Measurements from ENCODE around the gene BMPR1A. TPM values are rescaled to one million over a fixed set of nuclear protein-coding genes. Genes with fewer than 3 reads are reported as not detected.

Gene BMPR1A
- total and polyA plus RNA-seq, 2 of the 4 experiments (the other 2 are of a cell fraction) = 15.9 to 93.7 TPM

DNA sequence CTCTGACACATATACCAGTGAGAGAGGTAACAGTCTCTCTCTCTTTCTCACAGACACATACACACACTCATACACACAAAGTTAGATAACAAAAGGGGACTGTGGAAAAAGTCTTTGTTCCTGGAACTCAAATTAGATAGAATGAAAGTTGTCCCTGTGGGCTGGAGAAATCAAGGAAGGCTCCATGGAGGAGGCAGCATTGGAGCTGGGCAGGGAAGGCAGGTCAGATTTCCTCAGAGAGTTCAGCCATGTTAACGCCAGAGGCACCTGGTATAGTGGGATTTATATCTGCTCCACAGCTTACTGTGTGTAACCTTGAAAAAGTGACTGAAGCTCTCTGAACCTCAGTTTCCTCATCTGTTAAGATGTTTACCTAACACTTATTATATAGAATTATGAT lies 49.4 kb upstream of the BMPR1A start:
- H2BK5ac ChIP-seq (ENCODE audit: low read depth, low read length, poor library complexity, severe bottlenecking) = no peak overlapping the region

More for the DNA sequence above, 49.4 kb upstream of the BMPR1A start:
- Histone ChIP-seq H4K91ac (ENCODE audit: insufficient read depth, low read depth, low read length) (no peak overlapping the region), H2AK9ac (replicated peaks; ENCODE audit: low read depth, low read length, poor library complexity) (no peak overlapping the region), H3K9me3 (ENCODE audit: control insufficient read depth, insufficient read depth, low read length) (no peaks in the 10 kb centered on the region), H3K4me1 (ENCODE audit: control insufficient read depth, insufficient read depth, low read length) (peaks cover 7% of the 10 kb centered on the region), H2BK20ac (ENCODE audit: low read depth, low read length) (no peak overlapping the region), H3K4ac (ENCODE audit: low read depth, low read length) (no peak overlapping the region), H3K18ac (ENCODE audit: low read depth, low read length) (no peak overlapping the region), H4K5ac (ENCODE audit: low read depth, low read length) (no peak overlapping the region), H2BK120ac (ENCODE audit: low read depth, low read length) (no peak overlapping the region), H3K56ac (ENCODE audit: extremely low read depth, insufficient read depth, low read length) (no peak overlapping the region), H3K27me3 (ENCODE audit: control insufficient read depth, insufficient read depth, low read length) (no peaks in the 10 kb centered on the region), H4K20me1 (ENCODE audit: insufficient read depth, low read length) (no peaks in the 10 kb centered on the region), H3K9ac (ENCODE audit: low read depth, low read length) (no peak overlapping the region), H3K23ac (ENCODE audit: low read depth, low read length) (no peak overlapping the region), H3K4me3 (ENCODE audit: insufficient read depth, low read depth, low read length) (no peak overlapping the region), H3K4me2 (ENCODE audit: low read depth, low read length) (no peak overlapping the region), H2AK5ac (ENCODE audit: low read depth, low read length) (no peak overlapping the region), H2BK15ac (ENCODE audit: low read depth, low read length) (no peak overlapping the region), H3K27ac (ENCODE audit: insufficient read depth, low read length) (no peak overlapping the region), H3K14ac (replicated peaks; ENCODE audit: low read depth, low read length) (no peak overlapping the region), H3K36me3 (ENCODE audit: control insufficient read depth, insufficient read depth, low read length) (no peaks in the 10 kb centered on the region), H3K79me1 (ENCODE audit: low read depth in 1 of 2, low read length in 2 of 2) (peaks cover 0 to 4% of the 10 kb centered on the region in 2 experiments; a peak in 2 of 4 replicates), H3K9me1 (ENCODE audit: insufficient read depth, low read length) (peaks cover 6% of the 10 kb centered on the region; the same call in 1 of the 2 replicates), H4K8ac (ENCODE audit: low read depth in 2 of 2, low read length in 2 of 2) (no peak overlapping the region), H2AFZ (replicated peaks; ENCODE audit: low read length, poor library complexity) (no peak overlapping the region)
- ATAC-seq (ENCODE audit: low read depth) (no peak), DNase-seq (no peak)
- TF ChIP-seq MAZ (IDR thresholded peaks at IDR 0.05; ENCODE audit: borderline replicate concordance, low read depth, low read length) (no peak), ELK1 (IDR thresholded peaks at IDR 0.05; ENCODE audit: borderline replicate concordance, low read depth, low read length) (no peak), RCOR1 (IDR thresholded peaks at IDR 0.05; ENCODE audit: insufficient replicate concordance, low read length) (no peak), RFX5 (IDR thresholded peaks at IDR 0.05; ENCODE audit: low read depth, low read length) (no peak)
- POLR2A ChIA-PET (ENCODE audit: unreplicated experiment) = no interaction called here
- intact Hi-C loops (cut with micrococcal nuclease) (no loop called here), dilution Hi-C loops (cut with HindIII; ENCODE audit: low sequenced_read_pairs, unreplicated experiment) (no loop called here), in situ Hi-C loops (cut with MboI; ENCODE audit: low sequenced_read_pairs) (loop anchor here (5.0 kb wide), 1 partner anchor 190 kb away; no protein-coding TSS in a partner anchor)
- BruUV-seq (replicated peaks) = no TSS peak
- CTCF ChIA-PET = interaction anchor here (0.8 kb wide), 1 partner anchor 13 kb away, joined by 4 read pairs; no protein-coding TSS in a partner anchor
- WGBS, 2 experiments (ENCODE audit: extremely low coverage in 2 of 2, insufficient read length in 1 of 2) = no CpG with 5 or more reads among the region's 1 CpG
